HG03460 (cell line): ENCODE results near the gene KRTAP5-6.

Experiments
- ATAC-seq: cut with Tn5 transposase; IDR thresholded peaks from one replicate; pipeline ENCODE4 v1.9.1; 2021; ENCODE audit not compliant: unreplicated experiment

Gene KRTAP5-6

DNA sequence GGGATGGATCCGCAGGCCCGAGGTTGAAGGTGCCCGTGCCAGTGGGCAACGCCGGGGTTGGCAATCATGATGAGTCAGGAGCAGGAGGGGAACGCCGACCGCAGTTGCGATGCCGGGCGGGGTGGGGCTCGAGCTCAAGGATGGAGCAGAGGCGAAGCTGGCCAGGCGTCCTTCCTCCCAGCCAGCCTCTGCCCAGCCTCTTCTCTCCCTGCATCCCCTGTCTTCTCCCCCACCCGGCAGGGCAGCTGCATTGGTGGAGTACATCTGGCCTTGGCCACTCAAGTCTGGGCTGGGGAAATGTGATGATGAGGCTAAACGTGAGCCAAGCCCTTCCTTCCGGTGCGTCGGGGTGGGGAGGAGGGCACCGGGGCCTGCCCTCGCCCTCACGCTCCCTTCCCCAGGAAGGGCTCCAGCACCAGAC lies 49.5 kb downstream of the KRTAP5-6 start:
- no peak for ATAC-seq

DNA sequence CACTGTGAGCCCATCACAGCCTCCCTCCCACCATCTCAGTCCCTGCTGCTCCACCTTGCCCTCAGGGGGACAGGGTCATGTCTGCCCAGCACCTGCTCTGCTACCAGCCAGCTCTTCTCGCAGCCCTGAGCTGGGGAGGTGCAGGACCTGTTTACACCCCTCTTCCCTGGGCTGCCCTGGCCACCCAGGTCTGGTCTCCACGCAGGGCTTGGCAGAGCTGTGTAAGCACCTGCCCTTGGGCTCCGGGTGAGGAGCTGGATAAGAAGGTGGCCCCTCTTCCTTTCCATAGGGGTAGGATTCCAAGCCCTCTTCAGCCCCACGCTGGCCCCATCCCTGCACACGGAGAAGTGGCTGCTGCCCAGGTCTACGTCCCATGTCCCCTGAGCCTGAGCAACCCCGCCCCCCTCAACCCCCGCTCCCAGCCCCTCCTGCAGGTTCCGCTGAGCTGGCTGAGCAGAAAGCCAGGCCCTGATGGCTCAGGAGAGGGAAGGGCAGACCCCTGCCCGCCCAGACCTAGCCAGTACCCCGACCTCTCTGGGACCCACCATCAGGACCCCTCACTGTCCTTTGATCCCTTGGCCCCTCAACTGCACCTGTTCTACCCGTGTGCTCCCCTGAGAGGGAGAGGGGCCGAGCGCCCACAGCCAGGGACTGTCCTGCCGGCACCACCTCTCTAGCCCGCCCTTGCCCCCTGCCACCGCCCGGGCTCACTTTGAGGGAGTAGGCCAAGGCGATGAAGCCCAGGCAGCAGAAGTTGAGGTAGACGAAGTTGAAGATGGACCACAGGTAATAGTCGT lies 50.2 kb downstream of the KRTAP5-6 start:
- no peak for ATAC-seq
